ENCODE results near the gene TMEM222.
A peak's percentile ranks its signal among the peaks of the same experiment; 100 is the strongest.

The TMEM222 gene

GRCh38 chr1:27359822-27360158 is 37.8 kb downstream of the TMEM222 start:
- peak; percentile 47 for DNase-seq (ENCODE audit: low read depth, low spot score)

- DNase-seq (ENCODE audit: low read depth, low spot score), result no peak
Observed at GRCh38 chr1:27360159-27361043, 38.4 kb downstream of the TMEM222 start.

- no peak for DNase-seq (ENCODE audit: low read depth, low spot score)
Observed at GRCh38 chr1:27361044-27361402, 39.1 kb downstream of the TMEM222 start.

GRCh38 chr1:27361553-27361952 is 39.6 kb downstream of the TMEM222 start:
- no peak for DNase-seq (ENCODE audit: low read depth, low spot score)

GRCh38 chr1:27363766-27364695 is 42.1 kb downstream of the TMEM222 start:
- DNase-seq (ENCODE audit: low read depth, low spot score), result peak; percentile 83

- DNase-seq (ENCODE audit: low read depth, low spot score), result no peak
Observed at GRCh38 chr1:27364696-27365371, 42.9 kb downstream of the TMEM222 start.

- DNase-seq (ENCODE audit: low read depth, low spot score), result peak; percentile 89
Observed at GRCh38 chr1:27365372-27366112, 43.6 kb downstream of the TMEM222 start.

- DNase-seq (ENCODE audit: low read depth, low spot score), result peak; percentile 78
Observed at GRCh38 chr1:27366113-27366410, 44.1 kb downstream of the TMEM222 start.

- DNase-seq (ENCODE audit: low read depth, low spot score), result peak; percentile 90
Observed at GRCh38 chr1:27366411-27367159, 44.6 kb downstream of the TMEM222 start, which contains the start of gene MAP3K6. Gene MAP3K6 (minus strand): TSS chr1:27366961. CDS start chr1:27366597, 364 bp downstream.

GRCh38 chr1:27367160-27367650 is 45.2 kb downstream of the TMEM222 start:
- DNase-seq (ENCODE audit: low read depth, low spot score), result no peak

GRCh38 chr1:27368869-27369582 is 47.1 kb downstream of the TMEM222 start:
- no peak for DNase-seq (ENCODE audit: low read depth, low spot score)

- DNase-seq (ENCODE audit: low read depth, low spot score), result no peak
Observed at GRCh38 chr1:27372022-27372807, 50.3 kb downstream of the TMEM222 start.

GRCh38 chr1:27372808-27373690 is 51.1 kb downstream of the TMEM222 start:
- peak; percentile 53 for DNase-seq (ENCODE audit: low read depth, low spot score)

- DNase-seq (ENCODE audit: low read depth, low spot score), result no peak
Observed at GRCh38 chr1:27374362-27375086, 52.6 kb downstream of the TMEM222 start, which contains the start of gene FCN3. Gene FCN3 (minus strand): TSS chr1:27374824. CDS start chr1:27374818, 6 bp downstream.

GRCh38 chr1:27377760-27378495 is 56.0 kb downstream of the TMEM222 start:
- no peak for DNase-seq (ENCODE audit: low read depth, low spot score)

GRCh38 chr1:27379564-27380122 is 57.7 kb downstream of the TMEM222 start:
- DNase-seq (ENCODE audit: low read depth, low spot score), result no peak
